Smooth muscle cell (in vitro differentiated cells): Measurements from ENCODE around the gene PCDHGA11. TPM values are rescaled to one million over a fixed set of nuclear protein-coding genes. Genes with fewer than 3 reads are reported as not detected.
"Not testable (repeated sequence)": the region's sequence is repeated elsewhere in the genome, so short reads cannot be mapped to it uniquely, and the experiment has no call there.

ENCODE experiments used
- DNase-seq: peaks from one replicate; lab custom pipeline; 2025; ENCODE audit not compliant: unreplicated experiment; lab: John Stamatoyannopoulos, UW
- H2AFZ ChIP-seq: fragments of 200-600 bp; sonication (generic); 2 replicates; pipeline ENCODE4 v1.6.0; 2016; ENCODE audit warnings: antibody characterized with exemption, low read depth, mild to moderate bottlenecking
- H3F3A ChIP-seq: fragments of 200-600 bp; sonication (generic); 2 replicates; pipeline ENCODE4 v1.6.0; 2017; ENCODE audit warnings: antibody characterized with exemption, low read depth
- H3K27ac ChIP-seq: fragments of 200-600 bp; sonication (generic); 2 replicates; pipeline ENCODE4 v1.5.1; 2016; ENCODE audit warnings: low read depth, mild to moderate bottlenecking
- H3K27me3 ChIP-seq: fragments of 200-600 bp; sonication (generic); 2 replicates; pipeline ENCODE4 v1.6.1; 2016; ENCODE audit warnings: low read depth, mild to moderate bottlenecking
- H3K36me3 ChIP-seq: fragments of 200-600 bp; sonication (generic); 2 replicates; pipeline ENCODE4 v1.5.1; 2016; ENCODE audit warnings: low read depth
- H3K4me1 ChIP-seq: fragments of 200-600 bp; sonication (generic); 2 replicates; pipeline ENCODE4 v1.5.1; 2016; ENCODE audit warnings: low read depth
- H3K4me2 ChIP-seq: fragments of 200-600 bp; sonication (generic); 2 replicates; pipeline ENCODE4 v1.6.0; 2016; ENCODE audit warnings: mild to moderate bottlenecking
- H3K4me3 ChIP-seq: fragments of 200-600 bp; sonication (generic); 2 replicates; pipeline ENCODE4 v1.5.1; 2016; ENCODE audit warnings: mild to moderate bottlenecking
- H3K79me2 ChIP-seq: fragments of 200-600 bp; sonication (generic); 2 replicates; pipeline ENCODE4 v1.6.0; 2016; ENCODE audit warnings: low read depth, mild to moderate bottlenecking
- H3K9ac ChIP-seq: fragments of 200-600 bp; sonication (generic); 2 replicates; pipeline ENCODE4 v1.6.0; 2016; ENCODE audit warnings: low read depth
- H3K9me3 ChIP-seq: fragments of 200-600 bp; sonication (generic); replicated peaks from 2 replicates; pipeline ENCODE4 v1.5.1; 2016; ENCODE audit warnings: low read depth
- H4K20me1 ChIP-seq: fragments of 200-600 bp; sonication (generic); 2 replicates; pipeline ENCODE4 v1.6.0; 2016; ENCODE audit warnings: low read depth
- WGBS: methylation state at CpG from one replicate; pipeline ENCODE4 v1.1.7; 2016; ENCODE audit warnings: low lambda C conversion rate; 5-methylcytosine and 5-hydroxymethylcytosine counted together
- polyA plus RNA-seq: library from polyadenylated mRNA; unstranded; fragments of >200 nt; fragmentation: Nextera tagmentation; extraction: Ambion mirVana; gene quantifications from 2 replicates; pipeline ENCODE4 v1.2.1, GENCODE V29; 2016
- total RNA-seq: library from RNA; depleted of rRNA; stranded (reverse); fragments of >200 nt; gene quantifications from 2 replicates; pipeline ENCODE4 v1.2.3, GENCODE V29; 2014
- TF ChIP-seq, protein P1 (sequence below): fragments of 200-600 bp; sonication (generic); IDR thresholded peaks from 2 replicates; pipeline ENCODE4 v1.5.1; 2017; ENCODE audit warnings: borderline replicate concordance, mild to moderate bottlenecking, antibody characterized with exemption; ENCODE audit not compliant: insufficient read depth, poor library complexity, severe bottlenecking

Gene PCDHGA11
- total and polyA plus RNA-seq, 2 experiments from 2014 or later: 8.0 to 8.7 TPM

- no peak for DNase-seq
- no peak overlapping the region for H3K27ac ChIP-seq
- H3K4me2 ChIP-seq: no peak overlapping the region
- no peaks in the 10 kb centered on the region for H3K27me3 ChIP-seq
- TF ChIP-seq, protein P1, sequence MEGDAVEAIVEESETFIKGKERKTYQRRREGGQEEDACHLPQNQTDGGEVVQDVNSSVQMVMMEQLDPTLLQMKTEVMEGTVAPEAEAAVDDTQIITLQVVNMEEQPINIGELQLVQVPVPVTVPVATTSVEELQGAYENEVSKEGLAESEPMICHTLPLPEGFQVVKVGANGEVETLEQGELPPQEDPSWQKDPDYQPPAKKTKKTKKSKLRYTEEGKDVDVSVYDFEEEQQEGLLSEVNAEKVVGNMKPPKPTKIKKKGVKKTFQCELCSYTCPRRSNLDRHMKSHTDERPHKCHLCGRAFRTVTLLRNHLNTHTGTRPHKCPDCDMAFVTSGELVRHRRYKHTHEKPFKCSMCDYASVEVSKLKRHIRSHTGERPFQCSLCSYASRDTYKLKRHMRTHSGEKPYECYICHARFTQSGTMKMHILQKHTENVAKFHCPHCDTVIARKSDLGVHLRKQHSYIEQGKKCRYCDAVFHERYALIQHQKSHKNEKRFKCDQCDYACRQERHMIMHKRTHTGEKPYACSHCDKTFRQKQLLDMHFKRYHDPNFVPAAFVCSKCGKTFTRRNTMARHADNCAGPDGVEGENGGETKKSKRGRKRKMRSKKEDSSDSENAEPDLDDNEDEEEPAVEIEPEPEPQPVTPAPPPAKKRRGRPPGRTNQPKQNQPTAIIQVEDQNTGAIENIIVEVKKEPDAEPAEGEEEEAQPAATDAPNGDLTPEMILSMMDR: no peak
- no peaks in the 10 kb centered on the region for H3K4me1 ChIP-seq
- H3K9ac ChIP-seq: no peak overlapping the region
- H4K20me1 ChIP-seq: no peaks in the 10 kb centered on the region
- no peaks in the 10 kb centered on the region for H3F3A ChIP-seq
- WGBS: 96% methylated on average over 21 of the region's 21 CpGs
- peaks cover 37% of the 10 kb centered on the region for H3K36me3 ChIP-seq
- H3K9me3 ChIP-seq: peaks cover 52% of the 10 kb centered on the region
- no peak overlapping the region for H3K4me3 ChIP-seq
- peaks cover 15% of the 10 kb centered on the region for H3K79me2 ChIP-seq
- no peak overlapping the region for H2AFZ ChIP-seq
Observed at GRCh38 chr5:141393267-141393666, 27.6 kb upstream of the PCDHGA11 start.

DNA sequence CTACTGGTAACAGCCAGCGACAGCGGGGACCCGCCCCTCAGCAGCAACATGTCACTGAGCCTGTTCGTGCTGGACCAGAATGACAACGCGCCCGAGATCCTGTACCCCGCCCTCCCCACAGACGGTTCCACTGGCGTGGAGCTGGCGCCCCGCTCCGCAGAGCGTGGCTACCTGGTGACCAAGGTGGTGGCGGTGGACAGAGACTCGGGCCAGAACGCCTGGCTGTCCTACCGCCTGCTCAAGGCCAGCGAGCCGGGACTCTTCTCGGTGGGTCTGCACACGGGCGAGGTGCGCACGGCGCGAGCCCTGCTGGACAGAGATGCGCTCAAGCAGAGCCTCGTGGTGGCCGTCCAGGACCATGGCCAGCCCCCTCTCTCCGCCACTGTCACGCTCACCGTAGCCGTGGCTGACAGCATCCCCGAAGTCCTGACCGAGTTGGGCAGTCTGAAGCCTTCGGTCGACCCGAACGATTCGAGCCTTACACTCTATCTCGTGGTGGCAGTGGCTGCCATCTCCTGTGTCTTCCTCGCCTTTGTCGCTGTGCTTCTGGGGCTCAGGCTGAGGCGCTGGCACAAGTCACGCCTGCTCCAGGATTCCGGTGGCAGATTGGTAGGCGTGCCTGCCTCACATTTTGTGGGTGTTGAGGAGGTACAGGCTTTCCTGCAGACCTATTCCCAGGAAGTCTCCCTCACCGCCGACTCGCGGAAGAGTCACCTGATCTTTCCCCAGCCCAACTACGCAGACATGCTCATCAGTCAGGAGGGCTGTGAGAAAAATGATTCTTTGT is 26.3 kb upstream of the PCDHGA11 start:
- not testable (repeated sequence) for H3K9ac ChIP-seq, H3K4me1 ChIP-seq, H3K4me2 ChIP-seq, H3F3A ChIP-seq, DNase-seq, H3K27ac ChIP-seq, H3K27me3 ChIP-seq, H4K20me1 ChIP-seq, H3K4me3 ChIP-seq, H2AFZ ChIP-seq
- H3K36me3 ChIP-seq: peaks cover 37% of the 10 kb centered on the region
- H3K79me2 ChIP-seq: peaks cover 15% of the 10 kb centered on the region
- peaks cover 51% of the 10 kb centered on the region for H3K9me3 ChIP-seq
- WGBS: 98% methylated on average over 45 of the region's 53 CpGs

GRCh38 chr5:141397756-141398551 is 22.9 kb upstream of the PCDHGA11 start, which contains the start of gene PCDHGB5:
Gene PCDHGB5, plus strand, starts transcription at chr5:141397947. Its CDS starts 181 bp downstream, at chr5:141398128.
- not testable (repeated sequence) for DNase-seq, H2AFZ ChIP-seq, H3K27me3 ChIP-seq, H3K4me3 ChIP-seq, H3K4me1 ChIP-seq, H3K4me2 ChIP-seq, H3K79me2 ChIP-seq, H3K9ac ChIP-seq, H3K27ac ChIP-seq, H4K20me1 ChIP-seq, H3K36me3 ChIP-seq, H3F3A ChIP-seq
- 83% methylated on average over 26 of the region's 43 CpGs for WGBS
- peaks cover 31% of the 10 kb centered on the region for H3K9me3 ChIP-seq

DNA sequence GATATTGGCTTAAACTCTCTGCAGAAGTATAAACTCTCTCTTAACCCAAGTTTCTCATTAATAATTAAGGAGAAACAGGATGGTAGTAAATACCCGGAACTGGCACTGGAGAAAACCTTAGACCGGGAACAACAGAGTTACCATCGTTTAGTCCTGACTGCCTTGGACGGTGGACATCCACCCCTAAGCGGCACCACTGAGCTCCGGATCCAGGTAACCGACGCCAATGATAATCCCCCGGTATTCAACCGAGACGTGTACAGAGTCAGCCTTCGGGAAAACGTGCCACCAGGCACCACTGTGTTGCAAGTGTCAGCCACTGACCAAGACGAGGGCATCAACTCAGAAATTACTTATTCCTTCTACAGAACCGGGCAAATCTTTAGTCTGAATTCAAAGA is 22.2 kb upstream of the PCDHGA11 start:
- H4K20me1 ChIP-seq: no peaks in the 10 kb centered on the region
- H3K79me2 ChIP-seq: peaks cover 3% of the 10 kb centered on the region
- no peak overlapping the region for H3K4me3 ChIP-seq
- no peak for DNase-seq
- 96% methylated on average over 15 of the region's 15 CpGs for WGBS
- H3K27ac ChIP-seq: no peak overlapping the region
- H3K27me3 ChIP-seq: no peaks in the 10 kb centered on the region
- no peaks in the 10 kb centered on the region for H3F3A ChIP-seq
- no peak overlapping the region for H3K9ac ChIP-seq
- TF ChIP-seq, protein P1: no peak
- no peaks in the 10 kb centered on the region for H3K4me1 ChIP-seq
- no peak overlapping the region for H3K4me2 ChIP-seq
- H3K36me3 ChIP-seq: peaks cover 4% of the 10 kb centered on the region
- H2AFZ ChIP-seq: no peak overlapping the region
- peaks cover 25% of the 10 kb centered on the region for H3K9me3 ChIP-seq
